ENCODE results near the gene TRIM17.

The TRIM17 gene

DNA sequence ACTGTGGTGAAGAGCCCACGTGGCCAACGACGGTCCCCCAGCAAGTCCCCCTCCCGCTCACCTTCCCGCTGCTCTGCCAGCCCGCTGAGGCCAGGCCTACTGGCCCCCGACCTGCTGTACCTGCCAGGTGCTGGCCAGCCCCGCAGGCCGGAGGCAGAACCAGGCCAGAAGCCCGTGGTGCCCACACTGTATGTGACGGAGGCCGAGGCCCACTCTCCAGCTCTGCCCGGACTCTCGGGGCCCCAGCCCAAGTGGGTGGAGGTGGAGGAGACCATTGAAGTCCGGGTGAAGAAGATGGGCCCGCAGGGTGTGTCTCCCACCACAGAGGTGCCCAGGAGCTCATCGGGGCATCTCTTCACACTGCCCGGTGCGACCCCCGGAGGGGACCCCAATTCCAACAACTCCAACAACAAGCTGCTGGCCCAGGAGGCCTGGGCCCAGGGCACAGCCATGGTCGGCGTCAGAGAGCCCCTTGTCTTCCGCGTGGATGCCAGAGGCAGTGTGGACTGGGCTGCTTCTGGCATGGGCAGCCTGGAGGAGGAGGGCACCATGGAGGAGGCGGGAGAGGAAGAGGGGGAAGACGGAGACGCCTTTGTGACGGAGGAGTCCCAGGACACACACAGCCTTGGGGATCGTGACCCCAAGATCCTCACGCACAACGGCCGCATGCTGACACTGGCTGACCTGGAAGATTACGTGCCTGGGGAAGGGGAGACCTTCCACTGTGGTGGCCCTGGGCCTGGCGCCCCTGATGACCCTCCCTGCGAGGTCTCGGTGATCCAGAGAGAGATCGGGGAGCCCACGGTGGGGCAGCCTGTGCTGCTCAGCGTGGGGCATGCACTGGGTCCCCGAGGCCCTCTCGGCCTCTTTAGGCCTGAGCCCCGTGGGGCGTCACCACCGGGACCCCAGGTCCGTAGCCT, 56.8 kb downstream of the TRIM17 start:
- DNase-seq (ENCODE audit: insufficient read length, low spot score) (no peak), FAIRE-seq (no peak)

DNA sequence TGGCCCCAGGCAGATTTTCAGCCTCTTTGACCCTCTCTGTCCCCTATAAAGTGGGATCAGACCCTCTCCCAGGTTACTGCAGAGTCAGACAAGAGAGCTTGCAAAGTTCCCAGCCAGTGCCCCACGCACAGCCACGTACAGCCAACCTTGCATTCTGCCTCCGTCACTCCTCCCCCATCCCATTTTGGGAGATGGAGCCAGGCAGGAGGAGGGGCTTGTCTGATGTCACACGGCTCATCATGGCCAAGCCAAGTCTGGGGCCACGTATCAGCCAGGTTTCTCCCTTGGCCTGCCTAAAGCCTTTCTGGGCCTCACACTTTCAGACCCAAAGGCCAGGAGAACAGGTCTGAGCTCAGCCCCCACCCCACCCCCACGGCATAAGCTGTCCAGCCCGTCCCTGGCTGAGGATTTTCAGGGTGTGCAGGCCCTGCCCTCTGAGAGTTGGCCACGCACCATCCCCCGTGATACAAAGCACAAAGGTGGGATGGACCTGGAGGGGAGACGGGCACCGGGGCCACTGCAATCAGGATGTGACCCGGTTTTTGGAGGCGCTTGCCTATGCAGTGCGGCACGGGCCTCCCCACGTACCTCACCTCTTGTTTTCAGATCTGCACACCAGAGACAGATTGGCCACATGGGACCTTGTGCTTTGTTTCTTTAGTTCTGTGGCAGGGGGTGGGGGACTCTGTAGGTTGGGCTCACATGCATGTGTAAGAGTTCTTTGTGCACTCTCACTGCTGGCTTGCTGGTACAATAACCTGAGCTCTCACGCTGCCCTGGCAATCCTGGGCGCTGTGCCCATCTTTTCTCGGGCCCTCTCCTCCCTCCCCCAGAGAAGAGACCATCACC, 57.7 kb downstream of the TRIM17 start:
- DNase-seq (ENCODE audit: insufficient read length, low spot score) (no peak), FAIRE-seq (no peak)

DNA sequence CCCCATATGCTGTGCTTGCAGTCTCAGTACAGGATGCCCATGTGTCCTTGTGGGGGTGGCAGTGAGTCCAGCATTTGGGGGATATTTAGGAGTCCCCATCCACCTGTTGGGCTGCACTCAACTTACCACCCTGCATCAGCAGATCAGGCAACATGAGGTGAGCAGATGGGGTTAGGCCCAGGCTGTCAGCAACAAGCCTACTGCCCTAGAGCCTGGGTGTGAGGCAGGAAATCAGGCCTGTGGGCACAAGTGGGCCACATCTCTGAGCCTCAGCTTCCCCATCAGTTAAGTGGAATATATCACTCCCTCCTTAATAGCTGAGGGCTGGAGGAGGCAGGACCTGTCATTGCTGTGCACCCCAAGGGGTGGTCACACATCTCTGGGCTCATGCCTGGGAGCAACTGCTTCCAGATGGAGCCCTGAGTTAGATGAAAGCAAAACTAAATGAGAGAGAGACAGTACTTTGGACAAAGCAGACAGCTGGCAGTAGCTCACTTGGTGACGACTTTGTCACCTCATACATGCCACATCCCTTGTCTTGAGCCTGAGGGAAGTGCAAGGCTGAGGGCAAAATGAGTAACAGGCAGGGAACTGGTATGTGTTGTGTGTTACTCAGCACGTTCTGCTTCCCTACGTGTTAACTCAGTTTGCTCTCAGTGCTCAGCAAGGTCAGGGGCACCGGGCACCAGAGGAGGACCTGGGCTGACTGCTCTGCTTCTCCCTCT, 58.5 kb downstream of the TRIM17 start:
- no peak for DNase-seq (ENCODE audit: insufficient read length, low spot score)
- no peak for FAIRE-seq

Measured in GM19239 (cell line).